DND-41 (cell line): ENCODE measurements around the gene MOGAT2.

Source experiments
- ATAC-seq: fragments of 200-7000 bp; cut with Tn5 transposase; 3 replicates; pipeline ENCODE4 v1.9.1; 2021; ENCODE audit warnings: low read depth; ENCODE audit not compliant: insufficient read depth
- DNase-seq: peaks from one replicate; pipeline ENCODE4 v3.0.0-alpha.2; 2020
- H2AFZ ChIP-seq: 2 replicates; pipeline ENCODE4 v1.6.0; 2012; ENCODE audit warnings: low read depth, low read length
- H3K27ac ChIP-seq: 2 replicates; pipeline ENCODE4 v1.5.1; 2012; ENCODE audit warnings: low read length, inconsistent platforms
- H3K27me3 ChIP-seq: fragments of 200-600 bp; sonication (generic); 2 replicates; pipeline ENCODE4 v1.6.0; 2012; ENCODE audit warnings: low read length, mild to moderate bottlenecking, inconsistent platforms; ENCODE audit not compliant: insufficient read depth, poor library complexity
- H3K36me3 ChIP-seq: 2 replicates; pipeline ENCODE4 v1.5.1; 2012; ENCODE audit warnings: low read length, inconsistent platforms; ENCODE audit not compliant: insufficient read depth
- H3K4me1 ChIP-seq: 2 replicates; pipeline ENCODE4 v1.5.1; 2012; ENCODE audit warnings: mild to moderate bottlenecking, low read length; ENCODE audit not compliant: insufficient read depth
- H3K4me2 ChIP-seq: 2 replicates; pipeline ENCODE4 v1.6.0; 2012; ENCODE audit warnings: mild to moderate bottlenecking, moderate library complexity, low read length, inconsistent platforms; ENCODE audit not compliant: insufficient read depth
- H3K4me3 ChIP-seq, 2 experiments: fragments of 200-600 bp in 1 of 2; shearing (Covaris generic) in 1 of 2; 2 replicates each; pipeline ENCODE4 v1.5.1; 2012 to 2016; ENCODE audit warnings: inconsistent platforms in 2 of 2, low read length in 2 of 2, mild to moderate bottlenecking in 2 of 2, low read depth in 1 of 2, moderate library complexity in 1 of 2
- H3K79me2 ChIP-seq: 2 replicates; pipeline ENCODE4 v1.6.0; 2012; ENCODE audit warnings: low read length, inconsistent platforms; ENCODE audit not compliant: insufficient read depth
- H3K9ac ChIP-seq: 2 replicates; pipeline ENCODE4 v1.6.0; 2012; ENCODE audit warnings: low read depth, mild to moderate bottlenecking, inconsistent platforms, low read length, moderate library complexity
- H3K9me3 ChIP-seq: 2 replicates; pipeline ENCODE4 v1.5.1; 2012; ENCODE audit warnings: low read length, moderate library complexity, mild to moderate bottlenecking, inconsistent platforms; ENCODE audit not compliant: insufficient read depth, severe bottlenecking
- H4K20me1 ChIP-seq: 2 replicates; pipeline ENCODE4 v1.6.0; 2012; ENCODE audit warnings: low read length; ENCODE audit not compliant: insufficient read depth
- CTCF ChIP-seq: IDR thresholded peaks from 2 replicates; pipeline ENCODE4 v1.5.1; 2012; ENCODE audit warnings: borderline replicate concordance, low read length, moderate library complexity, mild to moderate bottlenecking; ENCODE audit not compliant: poor library complexity, severe bottlenecking; ENCODE audit errors: extremely low read depth
- EZH2 ChIP-seq: IDR thresholded peaks from 3 replicates; pipeline ENCODE4 v1.6.1; 2012; ENCODE audit warnings: borderline replicate concordance, low read depth, mild to moderate bottlenecking, moderate library complexity, low read length, inconsistent platforms; ENCODE audit not compliant: severe bottlenecking

Gene MOGAT2

DNA sequence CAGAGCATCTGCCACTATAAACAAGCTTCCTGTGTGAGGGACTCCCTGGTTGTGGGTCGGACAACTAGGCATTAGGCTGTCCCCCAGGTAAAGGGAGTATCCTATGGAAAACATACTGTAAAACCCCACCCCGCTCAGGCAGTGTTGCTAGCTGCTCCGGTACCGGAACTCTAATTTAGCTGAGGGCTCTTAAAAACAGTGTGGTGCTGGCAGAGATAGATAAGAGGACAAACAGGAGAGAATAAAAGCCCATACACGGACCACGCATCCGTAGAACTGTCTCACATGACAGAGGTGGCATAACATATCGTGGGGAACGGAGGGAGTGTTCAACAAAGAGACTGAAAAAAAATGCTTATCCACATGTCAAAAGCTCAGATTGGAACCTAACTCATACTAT lies 3.4 kb upstream of the MOGAT2 start:
- Histone ChIP-seq H3K36me3 (no peaks in the 10 kb centered on the region), H3K9ac (no peak overlapping the region), H3K4me3 (no peak overlapping the region), H3K9me3 (no peaks in the 10 kb centered on the region), H3K4me2 (no peak overlapping the region), H3K4me1 (no peaks in the 10 kb centered on the region), H2AFZ (no peak overlapping the region), H3K27ac (no peak overlapping the region), H3K79me2 (no peaks in the 10 kb centered on the region), H4K20me1 (no peaks in the 10 kb centered on the region), H3K27me3 (peaks cover 14% of the 10 kb centered on the region)
- ATAC-seq (no peak), DNase-seq (no peak)
- TF ChIP-seq EZH2 (no peak), CTCF (no peak)

GRCh38 chr11:75715688-75716087 lies 1.9 kb upstream of the MOGAT2 start:
- H3K9me3 ChIP-seq, result no peaks in the 10 kb centered on the region
- H3K4me3 ChIP-seq, result no peak overlapping the region
- DNase-seq (no peak), ATAC-seq (no peak)
- H4K20me1 ChIP-seq, result no peaks in the 10 kb centered on the region
- no peak for TF ChIP-seq EZH2
- no peak for TF ChIP-seq CTCF
- no peaks in the 10 kb centered on the region for H3K79me2 ChIP-seq
- no peaks in the 10 kb centered on the region for H3K4me1 ChIP-seq
- H3K4me2 ChIP-seq, result no peak overlapping the region
- H3K27me3 ChIP-seq, result peaks cover 14% of the 10 kb centered on the region
- no peak overlapping the region for H3K27ac ChIP-seq
- H3K9ac ChIP-seq, result no peak overlapping the region
- H3K36me3 ChIP-seq, result no peaks in the 10 kb centered on the region
- H2AFZ ChIP-seq, result no peak overlapping the region

- no peak overlapping the region for H3K27ac ChIP-seq
- H3K79me2 ChIP-seq, result no peaks in the 10 kb centered on the region
- no peak overlapping the region for H3K4me3 ChIP-seq
- no peaks in the 10 kb centered on the region for H3K36me3 ChIP-seq
- ATAC-seq (no peak), DNase-seq (no peak)
- no peak overlapping the region for H3K4me2 ChIP-seq
- H3K9me3 ChIP-seq, result no peaks in the 10 kb centered on the region
- H2AFZ ChIP-seq, result no peak overlapping the region
- H4K20me1 ChIP-seq, result no peaks in the 10 kb centered on the region
- no peak overlapping the region for H3K9ac ChIP-seq
- H3K4me1 ChIP-seq, result no peaks in the 10 kb centered on the region
- peaks cover 14% of the 10 kb centered on the region for H3K27me3 ChIP-seq
- no peak for TF ChIP-seq EZH2
- no peak for TF ChIP-seq CTCF
These were observed 979 bp upstream of the MOGAT2 start for GRCh38 chr11:75716659-75717058.
